Stimulated activated CD8-positive, alpha-beta memory T cell treated with anti-CD3 and anti-CD28 coated beads, Interleukin-12 subunit alpha, Interleukin-12 subunit beta, amount 100 ng/mL, for 1 hour (primary cell): ENCODE data around the gene STRA6.
"Not testable (repeated sequence)": the region's sequence is repeated elsewhere in the genome, so short reads cannot be mapped to it uniquely, and the experiment has no call there.

Experiments
- DNase-seq: peaks from one replicate; pipeline ENCODE4 v3.0.0-alpha.2; 2020; ENCODE audit warnings: low read depth

The STRA6 gene

DNA sequence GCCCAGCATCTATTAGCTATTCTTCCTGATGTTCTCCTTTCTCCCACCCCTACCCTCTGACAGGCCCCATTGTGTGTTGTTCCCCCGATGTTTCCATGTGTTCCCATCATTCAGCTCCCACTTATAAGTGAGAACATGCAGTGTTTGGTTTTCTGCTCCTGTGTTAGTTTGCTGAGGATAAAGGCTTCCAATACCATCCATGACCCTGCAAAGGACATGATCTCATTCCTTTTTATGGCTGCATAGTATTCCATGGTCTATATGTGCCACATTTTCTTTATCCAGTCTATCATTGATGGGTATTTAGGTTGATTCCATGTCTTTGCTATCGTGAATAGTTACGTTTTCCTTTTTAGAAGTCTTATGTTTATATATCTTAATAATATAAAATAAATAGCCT lies 42.2 kb downstream of the STRA6 start:
- not testable (repeated sequence) for DNase-seq

DNA sequence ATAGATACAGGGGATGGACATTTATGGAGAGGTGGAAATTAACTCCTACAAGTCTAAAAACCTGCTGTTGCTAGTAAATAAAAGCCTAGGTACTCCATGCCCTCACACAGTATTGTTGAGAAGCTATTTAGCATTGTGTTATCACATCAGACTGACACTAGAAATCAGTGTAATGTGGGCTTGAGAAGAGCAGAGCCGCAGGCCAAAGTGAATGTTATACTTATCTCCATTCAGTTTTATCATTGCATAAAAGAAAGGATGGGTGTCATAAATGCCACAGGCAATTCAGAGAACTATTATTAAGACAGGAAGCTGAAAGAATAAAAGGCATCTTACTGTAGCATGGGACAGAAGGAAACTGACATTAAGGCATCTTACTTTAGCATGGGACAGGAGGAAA lies 42.8 kb downstream of the STRA6 start:
- no peak for DNase-seq

DNA sequence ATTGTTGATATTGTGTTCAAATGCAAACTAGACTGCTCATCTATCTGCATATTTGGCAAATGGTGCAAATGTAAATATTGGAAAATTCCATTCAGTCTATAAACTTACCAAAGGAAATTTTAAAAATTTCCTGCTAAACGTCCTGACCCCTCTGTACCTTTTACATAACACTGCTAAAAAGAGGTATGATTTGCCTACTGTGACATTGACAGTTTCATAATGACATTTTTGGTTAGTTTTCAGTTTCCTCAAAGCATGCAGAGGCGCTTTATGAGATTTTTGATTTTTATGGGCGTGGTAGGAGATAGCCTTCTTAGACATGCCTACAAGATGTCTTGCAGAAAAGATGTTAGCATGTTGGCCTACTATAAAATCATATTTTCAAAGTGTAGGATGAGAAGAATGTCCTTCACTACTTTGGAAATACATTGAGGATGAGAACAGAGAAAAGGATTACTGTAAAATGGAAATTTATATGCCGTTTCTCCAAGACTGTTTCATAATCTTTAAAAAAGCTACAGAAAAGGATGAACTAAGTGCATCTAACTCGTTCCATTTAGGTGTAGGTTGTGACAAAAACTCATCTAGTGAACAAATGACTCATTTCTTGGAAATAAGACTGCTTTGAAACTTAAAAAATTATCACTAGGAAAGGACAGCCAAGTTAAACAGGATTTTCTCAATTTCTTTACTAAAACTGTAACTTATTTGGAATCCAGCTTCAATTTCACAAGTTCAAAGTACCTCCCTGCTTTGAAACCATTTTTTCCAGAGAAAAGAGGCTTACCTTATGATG lies 43.5 kb downstream of the STRA6 start:
- no peak for DNase-seq

DNA sequence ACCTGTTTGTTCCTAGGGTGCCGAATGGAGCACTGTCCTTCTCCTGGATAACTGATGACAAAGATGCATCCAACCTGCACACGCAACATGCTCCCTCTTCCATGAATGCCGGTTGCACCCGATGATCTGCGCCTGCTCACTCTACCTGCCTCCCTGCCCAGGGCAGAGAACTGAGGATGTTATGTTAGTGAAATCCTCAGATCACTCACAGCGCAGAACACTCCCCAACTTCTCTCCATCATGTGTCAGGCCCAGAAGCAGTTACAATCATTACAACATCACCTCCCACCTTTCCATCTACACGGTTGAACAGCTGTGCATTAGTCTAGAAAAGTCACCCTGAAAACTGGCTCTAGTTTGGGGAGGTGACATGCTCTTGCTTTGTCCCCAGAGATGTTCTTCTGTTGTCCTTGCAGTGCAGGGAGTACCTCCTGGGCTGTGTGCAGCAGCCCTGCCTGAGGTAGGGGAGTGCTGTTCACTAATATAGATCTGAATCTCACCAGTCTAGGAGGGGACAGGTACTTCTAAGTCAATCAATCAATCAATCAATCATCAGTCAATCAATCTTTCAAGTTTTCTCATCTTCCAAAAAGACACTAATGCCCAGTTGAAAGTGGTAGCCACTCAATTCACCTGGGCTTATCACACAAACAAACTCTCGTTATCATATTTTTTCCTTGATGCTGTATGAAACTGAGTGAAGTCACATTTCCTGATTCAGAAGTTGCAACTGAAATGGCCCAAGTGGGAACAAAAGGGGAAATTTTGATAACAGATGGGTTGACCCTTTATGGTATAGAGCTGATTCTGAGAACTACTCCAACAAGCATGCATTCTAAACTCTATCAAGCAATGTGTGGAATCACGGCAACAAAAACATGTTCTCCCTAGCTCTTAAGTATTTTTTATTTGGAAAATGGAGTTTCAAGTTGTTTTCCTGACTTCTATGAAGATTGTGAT lies 44.4 kb downstream of the STRA6 start:
- no peak for DNase-seq

DNA sequence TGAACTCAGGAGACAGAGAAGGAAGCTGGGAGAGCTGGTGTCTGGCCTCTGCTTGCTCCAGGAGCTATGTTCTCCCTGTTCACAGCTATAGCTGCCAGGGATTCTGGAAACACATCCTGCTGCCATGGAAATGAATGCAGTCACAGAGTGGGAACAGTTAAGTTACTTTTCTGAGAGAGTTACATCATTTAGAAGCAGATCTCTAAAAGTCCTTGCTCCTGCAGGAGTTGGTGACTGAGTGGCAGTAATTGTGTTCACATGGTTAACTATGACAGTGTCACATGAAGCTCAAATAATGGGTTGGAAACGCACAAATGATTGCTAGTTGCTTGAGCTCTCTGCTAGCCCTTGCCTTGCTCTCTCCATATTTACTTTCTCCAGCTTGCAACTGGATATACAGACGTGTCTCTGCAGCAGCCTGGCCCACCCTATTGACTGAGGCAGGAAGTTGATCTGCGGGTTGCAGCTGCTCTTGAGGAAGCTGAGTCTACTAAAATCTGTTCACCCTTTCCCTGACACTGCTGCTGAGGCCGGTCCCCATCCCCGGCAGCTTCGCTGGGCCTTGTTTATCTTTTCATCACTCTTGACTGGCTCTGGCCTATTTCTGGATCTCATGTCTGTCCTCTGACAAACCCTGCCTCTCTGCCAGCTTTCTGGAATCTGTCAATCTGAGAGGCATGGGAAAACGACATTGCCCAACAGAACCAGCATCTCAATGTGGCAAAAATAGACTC lies 45.7 kb downstream of the STRA6 start:
- no peak for DNase-seq

DNA sequence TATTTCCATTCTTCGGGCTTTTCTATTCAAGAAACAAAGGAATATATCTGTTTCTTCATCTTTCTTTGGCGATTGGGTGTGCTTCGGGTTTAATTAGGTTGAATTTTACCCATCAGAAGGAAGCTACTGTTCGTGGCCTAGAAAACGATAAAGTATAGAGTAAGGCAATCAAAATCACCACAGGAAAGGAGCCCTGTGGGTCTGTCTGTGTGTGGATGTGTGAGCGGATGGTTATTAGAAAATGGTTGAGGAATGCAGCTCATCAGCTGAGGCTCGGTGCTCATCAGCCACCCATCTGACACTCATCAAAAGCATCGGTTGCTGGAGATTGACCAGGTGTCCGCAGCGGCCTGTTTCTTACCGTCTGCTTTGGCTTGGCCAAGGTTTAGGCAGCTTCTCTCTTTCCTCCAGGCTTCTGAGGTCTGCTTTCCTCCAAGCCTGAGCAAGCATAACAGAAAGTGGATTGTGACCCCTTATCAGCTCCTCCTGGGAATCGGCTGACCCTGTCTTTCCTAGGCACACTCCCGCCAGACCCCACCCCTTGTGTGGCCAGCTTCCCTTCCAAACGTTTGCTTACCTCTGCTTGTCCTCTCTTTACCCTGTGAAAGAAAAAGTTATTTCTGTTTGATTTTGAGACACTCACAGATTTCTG lies 46.7 kb downstream of the STRA6 start:
- DNase-seq, result no peak

DNA sequence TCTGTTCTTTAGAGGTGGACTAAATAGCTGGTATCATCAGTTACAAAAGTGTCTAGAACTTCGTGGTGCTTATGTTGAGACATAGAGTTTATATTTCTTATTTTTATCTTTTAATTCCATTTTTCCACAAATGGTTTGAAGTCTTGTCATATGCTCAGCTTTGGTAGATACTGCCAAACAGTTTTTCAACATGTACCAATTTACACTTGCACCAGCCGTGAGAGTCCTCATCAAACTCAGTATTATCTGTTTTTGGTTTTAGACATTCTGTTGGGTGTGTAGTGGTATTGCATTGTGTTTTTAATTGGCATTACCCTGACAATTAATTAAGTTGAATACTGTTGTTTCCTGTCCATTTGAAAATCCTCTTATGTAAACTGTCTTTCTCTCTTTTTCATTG lies 55.5 kb downstream of the STRA6 start:
- DNase-seq, result no peak

DNA sequence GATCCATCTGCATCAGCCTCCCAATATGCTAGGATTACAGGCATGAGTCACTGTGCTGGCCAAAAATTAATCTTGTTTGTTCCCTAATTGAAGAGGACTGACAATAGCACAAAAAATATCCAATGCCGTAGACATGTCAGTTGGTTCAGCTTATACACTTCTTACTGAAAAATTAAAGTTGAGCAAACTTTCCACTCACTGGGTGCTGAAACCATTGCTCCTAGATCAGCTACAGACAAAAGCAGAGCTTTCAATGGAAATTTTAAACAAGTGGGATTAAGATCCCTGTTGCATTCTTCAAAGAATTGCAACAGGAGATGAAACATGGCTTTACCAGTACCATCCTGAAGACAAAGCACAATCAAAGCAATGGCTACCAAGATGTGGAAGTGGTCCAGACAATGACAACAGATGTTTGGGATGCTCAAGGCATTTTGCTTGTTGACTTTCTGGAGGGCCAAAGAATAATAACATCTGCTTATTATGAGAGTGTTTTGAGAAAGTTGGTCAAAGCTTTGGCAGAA lies 56.2 kb downstream of the STRA6 start:
- no peak for DNase-seq

DNA sequence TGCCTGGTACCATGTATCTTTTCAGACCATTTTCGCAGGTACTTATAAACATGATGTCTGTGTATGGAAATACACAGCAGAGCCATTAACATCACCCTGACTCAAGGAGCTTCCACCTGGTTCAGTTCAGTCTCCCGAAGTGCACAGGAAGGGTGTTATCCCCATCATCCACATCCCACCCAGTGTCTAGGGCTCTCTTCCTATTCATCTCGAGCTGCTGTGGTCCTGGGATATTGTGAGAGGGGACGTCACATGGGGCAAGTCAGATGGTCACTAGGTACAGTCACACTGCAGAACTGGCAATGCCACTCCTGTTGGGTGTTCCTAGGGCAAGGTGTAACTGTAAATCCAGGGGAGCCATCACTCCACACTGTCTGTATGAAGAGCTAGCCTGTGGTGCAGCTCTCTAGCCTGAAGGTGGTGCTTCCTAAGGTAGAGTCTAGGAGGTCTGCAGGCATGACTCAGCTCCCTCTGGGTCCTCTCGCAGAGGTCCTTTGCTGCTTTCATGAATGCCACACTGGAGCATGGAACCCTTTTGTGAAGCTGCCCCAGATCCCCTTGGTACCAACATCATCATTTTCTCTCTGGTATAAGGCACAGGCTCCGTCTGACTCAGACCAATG lies 58.3 kb downstream of the STRA6 start:
- DNase-seq, result no peak

DNA sequence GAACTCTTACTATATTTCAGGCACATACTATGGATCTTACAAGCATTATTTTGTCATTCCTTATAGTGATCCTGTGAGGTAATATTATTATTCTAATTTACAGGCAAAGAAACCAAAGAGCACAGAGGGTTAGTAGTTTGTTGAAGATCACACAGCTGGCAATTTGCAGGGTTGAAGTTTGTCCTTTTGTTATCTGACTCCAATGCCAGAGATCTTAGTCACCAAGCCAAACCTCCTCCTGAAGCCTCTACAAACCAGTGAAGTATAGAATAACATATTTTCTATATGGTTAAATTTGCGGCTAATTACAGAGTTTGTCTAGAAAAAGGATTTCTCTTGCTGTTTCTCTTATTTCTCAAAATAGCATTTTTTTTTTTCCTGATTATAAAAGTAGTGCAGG lies 61.0 kb downstream of the STRA6 start:
- DNase-seq, result no peak

DNA sequence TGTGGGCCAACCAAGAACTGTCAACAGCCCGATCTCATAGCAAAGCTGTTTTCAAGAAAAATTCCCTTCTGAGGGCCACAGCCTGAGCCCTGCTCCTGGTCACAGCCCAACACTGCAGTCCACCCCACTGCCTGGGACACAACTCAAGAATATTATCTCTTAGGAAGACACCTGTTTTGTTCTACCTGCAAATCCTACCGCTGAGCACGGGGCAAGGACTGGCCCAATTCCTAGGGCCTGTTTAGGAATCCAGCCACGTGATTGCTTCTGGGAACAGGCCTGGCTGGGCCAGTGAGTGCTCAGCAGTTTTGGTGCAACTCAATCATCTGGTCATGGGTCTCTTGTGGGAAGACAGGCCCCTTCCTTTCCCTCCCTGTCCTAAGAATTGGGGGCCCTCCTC lies 63.9 kb downstream of the STRA6 start:
- no peak for DNase-seq

DNA sequence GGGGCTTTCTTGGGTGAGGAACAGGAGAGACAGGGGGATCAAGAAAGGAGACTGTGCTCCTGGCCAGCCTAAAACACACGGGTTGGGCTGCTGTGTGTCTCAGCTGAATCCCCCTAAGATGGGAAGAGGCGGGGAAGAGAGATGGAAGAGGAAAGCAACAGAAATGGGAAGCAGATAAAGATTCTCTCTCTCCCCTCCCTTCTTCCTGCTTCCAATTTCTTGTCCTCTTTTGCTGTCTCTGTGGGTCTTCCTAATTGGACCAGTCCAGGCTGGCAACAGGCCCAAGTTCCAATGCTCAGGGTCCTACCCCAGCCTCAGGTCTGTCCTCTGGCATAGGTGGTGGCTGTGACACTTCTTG lies 65.1 kb downstream of the STRA6 start:
- no peak for DNase-seq

DNA sequence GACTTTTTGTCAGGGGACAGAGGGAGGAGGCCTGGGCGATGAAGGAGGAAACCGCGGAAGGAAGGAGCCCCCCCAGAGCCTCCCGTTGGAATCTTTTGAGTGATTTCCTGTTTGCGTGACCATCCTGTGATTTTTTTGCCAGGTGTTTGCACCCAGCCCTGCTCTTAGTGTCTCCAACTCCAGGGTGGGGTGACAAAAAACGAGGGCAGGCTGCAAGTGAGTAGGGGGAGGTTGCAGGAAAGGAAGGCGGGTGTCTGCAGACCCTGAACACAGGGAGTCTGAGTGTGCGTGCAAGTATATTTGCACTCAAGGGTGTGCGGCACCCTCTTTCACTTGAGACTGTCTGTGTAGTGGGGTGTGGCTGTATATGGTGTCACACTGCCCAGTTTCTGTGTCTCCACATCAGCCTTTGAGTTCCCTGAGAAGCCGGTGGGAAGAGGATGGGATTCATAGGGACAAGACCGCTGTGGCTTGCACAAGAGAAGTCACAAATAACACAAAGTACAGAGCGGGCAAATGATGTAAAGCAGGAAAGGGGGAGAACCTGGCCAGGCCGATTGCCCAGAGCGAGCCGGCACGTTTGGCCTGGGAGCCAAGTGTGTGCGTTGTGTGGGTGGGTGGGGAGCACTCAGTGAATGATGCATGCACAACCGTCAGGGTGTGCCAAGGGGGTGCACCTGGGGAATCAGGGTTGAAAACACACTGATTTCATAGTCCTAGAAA lies 65.6 kb downstream of the STRA6 start:
- no peak for DNase-seq

DNA sequence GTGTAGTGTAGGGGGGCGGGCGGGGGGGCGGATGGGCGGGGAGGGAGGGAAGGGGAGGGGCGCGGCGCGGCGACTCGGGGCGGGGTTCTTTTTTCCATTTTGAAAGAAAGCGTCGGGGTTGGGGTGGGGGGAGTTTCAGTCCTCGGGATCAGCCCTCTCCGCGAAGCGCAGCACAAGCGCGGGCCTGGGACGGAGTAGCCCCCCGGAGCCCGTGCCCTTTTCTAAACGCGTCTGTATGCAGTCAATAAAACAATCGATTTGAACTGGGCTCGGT lies 66.1 kb downstream of the STRA6 start:
- no peak for DNase-seq

DNA sequence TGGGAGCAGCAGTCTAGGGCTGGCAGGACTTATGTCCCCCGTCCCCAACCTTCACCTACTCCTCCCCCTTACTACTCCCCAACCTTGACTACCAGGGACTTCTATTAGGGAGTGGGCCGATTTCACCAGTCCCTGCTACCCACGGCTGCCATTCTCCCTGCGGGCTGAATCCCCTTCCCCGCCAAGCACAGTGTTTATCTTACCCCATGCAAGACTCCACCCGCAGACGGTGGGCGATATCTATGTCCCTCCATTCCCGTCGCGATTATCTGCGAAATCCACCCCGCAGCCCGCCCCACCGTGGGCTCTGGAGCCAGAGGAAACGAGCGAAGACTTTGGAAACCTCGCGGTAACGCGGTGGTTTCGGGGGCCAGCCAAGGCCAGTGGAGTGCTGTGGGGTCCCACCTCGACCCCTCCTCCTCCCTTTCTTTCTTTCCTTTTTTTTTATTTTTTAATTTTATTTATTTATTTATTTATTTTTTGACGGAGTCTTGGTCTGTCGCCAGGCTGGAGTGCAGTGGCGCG lies 67.5 kb downstream of the STRA6 start:
- no peak for DNase-seq

DNA sequence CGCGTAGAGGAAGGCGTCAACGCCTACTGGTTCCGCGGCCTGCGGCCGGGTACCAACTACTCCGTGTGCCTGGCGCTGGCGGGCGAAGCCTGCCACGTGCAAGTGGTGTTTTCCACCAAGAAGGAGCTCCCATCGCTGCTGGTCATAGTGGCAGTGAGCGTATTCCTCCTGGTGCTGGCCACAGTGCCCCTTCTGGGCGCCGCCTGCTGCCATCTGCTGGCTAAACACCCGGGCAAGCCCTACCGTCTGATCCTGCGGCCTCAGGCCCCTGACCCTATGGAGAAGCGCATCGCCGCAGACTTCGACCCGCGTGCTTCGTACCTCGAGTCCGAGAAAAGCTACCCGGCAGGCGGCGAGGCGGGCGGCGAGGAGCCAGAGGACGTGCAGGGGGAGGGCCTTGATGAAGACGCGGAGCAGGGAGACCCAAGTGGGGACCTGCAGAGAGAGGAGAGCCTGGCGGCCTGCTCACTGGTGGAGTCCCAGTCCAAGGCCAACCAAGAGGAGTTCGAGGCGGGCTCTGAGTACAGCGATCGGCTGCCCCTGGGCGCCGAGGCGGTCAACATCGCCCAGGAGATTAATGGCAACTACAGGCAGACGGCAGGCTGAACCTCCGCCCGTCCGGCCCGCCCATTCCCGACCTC lies 68.1 kb downstream of the STRA6 start:
- DNase-seq, result no peak

DNA sequence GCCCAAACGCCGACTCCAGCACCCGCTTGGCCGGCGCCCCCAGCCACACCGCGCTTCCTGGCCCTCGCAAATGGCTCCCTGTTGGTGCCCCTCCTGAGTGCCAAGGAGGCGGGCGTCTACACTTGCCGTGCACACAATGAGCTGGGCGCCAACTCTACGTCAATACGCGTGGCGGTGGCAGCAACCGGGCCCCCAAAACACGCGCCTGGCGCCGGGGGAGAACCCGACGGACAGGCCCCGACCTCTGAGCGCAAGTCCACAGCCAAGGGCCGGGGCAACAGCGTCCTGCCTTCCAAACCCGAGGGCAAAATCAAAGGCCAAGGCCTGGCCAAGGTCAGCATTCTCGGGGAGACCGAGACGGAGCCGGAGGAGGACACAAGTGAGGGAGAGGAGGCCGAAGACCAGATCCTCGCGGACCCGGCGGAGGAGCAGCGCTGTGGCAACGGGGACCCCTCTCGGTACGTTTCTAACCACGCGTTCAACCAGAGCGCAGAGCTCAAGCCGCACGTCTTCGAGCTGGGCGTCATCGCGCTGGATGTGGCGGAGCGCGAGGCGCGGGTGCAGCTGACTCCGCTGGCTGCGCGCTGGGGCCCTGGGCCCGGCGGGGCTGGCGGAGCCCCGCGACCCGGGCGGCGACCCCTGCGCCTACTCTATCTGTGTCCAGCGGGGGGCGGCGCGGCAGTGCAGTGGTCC lies 68.7 kb downstream of the STRA6 start:
- DNase-seq, result no peak

DNA sequence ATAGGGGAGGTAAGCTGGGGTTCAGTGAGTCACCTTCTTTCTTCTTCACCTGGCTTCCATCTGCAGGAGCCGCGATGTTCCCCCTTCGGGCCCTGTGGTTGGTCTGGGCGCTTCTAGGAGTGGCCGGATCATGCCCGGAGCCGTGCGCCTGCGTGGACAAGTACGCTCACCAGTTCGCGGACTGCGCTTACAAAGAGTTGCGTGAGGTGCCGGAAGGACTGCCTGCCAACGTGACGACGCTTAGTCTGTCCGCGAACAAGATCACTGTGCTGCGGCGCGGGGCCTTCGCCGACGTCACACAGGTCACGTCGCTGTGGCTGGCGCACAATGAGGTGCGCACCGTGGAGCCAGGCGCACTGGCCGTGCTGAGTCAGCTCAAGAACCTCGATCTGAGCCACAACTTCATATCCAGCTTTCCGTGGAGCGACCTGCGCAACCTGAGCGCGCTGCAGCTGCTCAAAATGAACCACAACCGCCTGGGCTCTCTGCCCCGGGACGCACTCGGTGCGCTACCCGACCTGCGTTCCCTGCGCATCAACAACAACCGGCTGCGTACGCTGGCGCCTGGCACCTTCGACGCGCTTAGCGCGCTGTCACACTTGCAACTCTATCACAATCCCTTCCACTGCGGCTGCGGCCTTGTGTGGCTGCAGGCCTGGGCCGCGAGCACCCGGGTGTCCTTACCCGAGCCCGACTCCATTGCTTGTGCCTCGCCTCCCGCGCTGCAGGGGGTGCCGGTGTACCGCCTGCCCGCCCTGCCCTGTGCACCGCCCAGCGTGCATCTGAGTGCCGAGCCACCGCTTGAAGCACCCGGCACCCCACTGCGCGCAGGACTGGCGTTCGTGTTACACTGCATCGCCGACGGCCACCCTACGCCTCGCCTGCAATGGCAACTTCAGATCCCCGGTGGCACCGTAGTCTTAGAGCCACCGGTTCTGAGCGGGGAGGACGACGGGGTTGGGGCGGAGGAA lies 69.6 kb downstream of the STRA6 start:
- DNase-seq, result no peak
